Measurements from ENCODE around the gene IQGAP3.

- TF ChIP-seq SIN3A (IDR thresholded peaks at IDR 0.05; ENCODE audit: borderline replicate concordance, insufficient read depth, low read depth, low read length) (no peak), CTCF (IDR thresholded peaks at IDR 0.05) (no peak), TCF7L2 (IDR thresholded peaks at IDR 0.05; ENCODE audit: low read depth, low read length) (no peak), POLR2AphosphoS5 (IDR thresholded peaks at IDR 0.05; ENCODE audit: low read depth, low read length) (no peak)
Measured at GRCh38 chr1:156552518-156552917, 19.8 kb downstream of the IQGAP3 start.
